ENCODE data around the gene MAOA. TPM values are rescaled to one million over a fixed set of nuclear protein-coding genes. Genes with fewer than 3 reads are reported as not detected.

Gene MAOA
- total RNA-seq, 1 donor from 2014 or later = 4.0 TPM

DNA sequence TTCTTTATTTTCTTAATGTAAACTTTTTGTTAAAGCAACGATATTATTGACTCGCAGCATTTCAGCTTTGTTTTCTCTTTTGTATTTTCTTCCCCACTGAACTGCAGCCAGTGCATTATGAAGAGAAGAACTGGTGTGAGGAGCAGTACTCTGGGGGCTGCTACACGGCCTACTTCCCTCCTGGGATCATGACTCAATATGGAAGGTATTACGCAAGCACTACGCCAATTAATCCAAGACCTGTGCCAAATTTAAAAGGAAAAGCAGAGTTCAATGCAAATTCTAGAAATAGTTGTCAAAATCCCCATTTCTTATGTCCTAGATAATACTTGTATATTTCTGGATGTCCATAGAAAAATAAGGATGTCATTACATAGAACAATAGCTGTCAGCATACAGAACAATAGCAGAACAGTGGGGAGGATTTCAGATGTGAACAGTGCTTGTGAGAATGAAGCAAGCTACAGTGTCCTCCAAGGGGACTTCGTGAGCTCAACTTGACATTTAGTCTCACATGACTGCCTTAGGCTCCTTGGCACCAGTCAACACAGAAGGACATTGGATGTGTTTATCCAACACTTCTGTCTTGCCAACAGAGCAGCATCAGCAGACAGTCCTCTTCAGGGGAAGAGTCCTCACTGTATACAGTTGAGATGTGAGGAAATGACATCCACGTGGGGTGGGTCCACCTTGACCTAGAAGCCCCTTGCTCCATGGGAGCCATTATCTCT is 85.9 kb downstream of the MAOA start:
- no peak for DNase-seq (ENCODE audit: low spot score)
- H3K4me1 Mint-ChIP-seq (ENCODE audit: low read depth) = peaks cover 15% of the 10 kb centered on the region
- no peaks in the 10 kb centered on the region for H3K27me3 Mint-ChIP-seq (ENCODE audit: low read depth)
- H3K4me3 Mint-ChIP-seq (ENCODE audit: unreplicated experiment) = no peak overlapping the region
- H3K9me3 Mint-ChIP-seq (ENCODE audit: low read depth) = no peaks in the 10 kb centered on the region
- TF ChIP-seq CTCF (IDR thresholded peaks at IDR 0.05) = no peak
- no peaks in the 10 kb centered on the region for H3K36me3 Mint-ChIP-seq (ENCODE audit: low read depth)
- H3K27ac Mint-ChIP-seq (ENCODE audit: unreplicated experiment) = no peak overlapping the region

GRCh38 chrX:43743100-43743822 is 87.2 kb downstream of the MAOA start:
- no peak for TF ChIP-seq CTCF (IDR thresholded peaks at IDR 0.05)
- DNase-seq (ENCODE audit: low spot score) = no peak
- Mint-ChIP-seq H3K4me1 (ENCODE audit: low read depth) (peaks cover 15% of the 10 kb centered on the region), H3K27ac (ENCODE audit: unreplicated experiment) (no peak overlapping the region), H3K27me3 (ENCODE audit: low read depth) (no peaks in the 10 kb centered on the region), H3K4me3 (ENCODE audit: unreplicated experiment) (no peak overlapping the region), H3K36me3 (ENCODE audit: low read depth) (no peaks in the 10 kb centered on the region), H3K9me3 (ENCODE audit: low read depth) (no peaks in the 10 kb centered on the region)

- no peaks in the 10 kb centered on the region for H3K27me3 Mint-ChIP-seq (ENCODE audit: low read depth)
- DNase-seq (ENCODE audit: low spot score) = no peak
- H3K36me3 Mint-ChIP-seq (ENCODE audit: low read depth) = no peaks in the 10 kb centered on the region
- H3K4me3 Mint-ChIP-seq (ENCODE audit: unreplicated experiment) = no peak overlapping the region
- H3K4me1 Mint-ChIP-seq (ENCODE audit: low read depth) = peaks cover 15% of the 10 kb centered on the region
- no peak for TF ChIP-seq CTCF (IDR thresholded peaks at IDR 0.05)
- H3K27ac Mint-ChIP-seq (ENCODE audit: unreplicated experiment) = no peak overlapping the region
- no peaks in the 10 kb centered on the region for H3K9me3 Mint-ChIP-seq (ENCODE audit: low read depth)
These were observed 88.2 kb downstream of the MAOA start for GRCh38 chrX:43744284-43744683.

- Mint-ChIP-seq H3K4me1 (ENCODE audit: low read depth) (peaks cover 15% of the 10 kb centered on the region), H3K9me3 (ENCODE audit: low read depth) (no peaks in the 10 kb centered on the region), H3K27ac (ENCODE audit: unreplicated experiment) (no peak overlapping the region), H3K4me3 (ENCODE audit: unreplicated experiment) (no peak overlapping the region), H3K27me3 (ENCODE audit: low read depth) (no peaks in the 10 kb centered on the region), H3K36me3 (ENCODE audit: low read depth) (no peaks in the 10 kb centered on the region)
- no peak for DNase-seq (ENCODE audit: low spot score)
- no peak for TF ChIP-seq CTCF (IDR thresholded peaks at IDR 0.05)
These were observed 90.0 kb downstream of the MAOA start for GRCh38 chrX:43745938-43746721.

- no peaks in the 10 kb centered on the region for H3K27me3 Mint-ChIP-seq (ENCODE audit: low read depth)
- no peak for DNase-seq (ENCODE audit: low spot score)
- H3K36me3 Mint-ChIP-seq (ENCODE audit: low read depth) = no peaks in the 10 kb centered on the region
- no peak overlapping the region for H3K27ac Mint-ChIP-seq (ENCODE audit: unreplicated experiment)
- TF ChIP-seq CTCF (IDR thresholded peaks at IDR 0.05) = no peak
- peaks cover 3% of the 10 kb centered on the region for H3K9me3 Mint-ChIP-seq (ENCODE audit: low read depth)
- no peak overlapping the region for H3K4me3 Mint-ChIP-seq (ENCODE audit: unreplicated experiment)
- H3K4me1 Mint-ChIP-seq (ENCODE audit: low read depth) = peaks cover 8% of the 10 kb centered on the region
These were observed 91.4 kb downstream of the MAOA start for GRCh38 chrX:43747476-43747875.

Measured in chondrocyte (in vitro differentiated cells).